GM12875 (cell line): ENCODE measurements around the gene TTC23.

ENCODE experiments used
- H3K4me3 ChIP-seq: one replicate; pipeline ENCODE4 v1.5.1; 2011; ENCODE audit warnings: low read depth, low read length, control low read depth
- TF ChIP-seq, protein P1 (sequence below): IDR thresholded peaks from 2 replicates; pipeline ENCODE4 v1.5.1; 2011; ENCODE audit warnings: low read depth, mild to moderate bottlenecking, control low read depth, inconsistent platforms, low read length, moderate library complexity, borderline replicate concordance; ENCODE audit not compliant: insufficient read depth

The TTC23 gene

DNA sequence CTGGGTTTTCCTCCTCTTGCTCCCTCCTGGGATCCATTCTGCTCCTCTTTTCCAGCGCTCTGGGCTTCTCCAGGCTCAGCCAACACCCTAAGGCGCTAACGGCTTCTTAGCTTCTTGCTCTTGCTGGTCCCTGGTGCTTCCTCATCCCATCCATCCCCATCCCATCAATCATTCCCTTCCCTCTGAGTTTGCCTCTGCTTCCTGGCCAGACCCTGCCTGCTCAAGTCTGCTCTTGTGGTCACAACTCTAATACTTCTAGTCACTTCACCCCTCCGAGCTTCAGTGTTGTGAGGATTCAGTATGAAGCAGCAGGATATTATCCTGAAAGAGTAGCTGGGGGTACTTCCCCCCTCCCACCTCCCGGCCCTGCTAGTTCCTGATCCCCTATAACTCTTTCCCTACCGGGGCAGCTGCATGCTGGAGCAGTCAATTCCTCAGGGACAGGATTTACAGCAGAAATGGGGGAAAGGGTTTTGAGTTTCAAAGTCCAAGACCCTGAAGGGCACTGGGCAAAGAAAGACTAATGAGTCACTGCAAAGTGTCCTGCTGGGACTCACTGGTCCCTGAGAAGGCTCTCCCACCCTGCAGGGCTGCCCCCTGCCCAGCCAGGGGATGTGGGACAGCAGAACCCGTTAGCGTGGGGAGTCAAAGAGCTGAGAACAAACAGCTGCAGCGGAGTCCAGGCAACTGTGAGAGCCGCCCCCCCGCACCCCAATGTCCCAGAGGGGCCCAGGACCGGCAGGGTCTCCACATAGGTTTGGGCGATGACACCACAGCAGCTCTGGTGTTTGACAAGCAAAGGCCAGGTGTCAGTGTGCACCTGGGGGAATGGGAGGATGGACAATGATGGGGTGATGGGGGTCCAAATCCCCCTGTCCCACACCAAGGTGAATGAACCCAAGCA, 146.8 kb downstream of the TTC23 start:
- H3K4me3 ChIP-seq: no peak overlapping the region
- TF ChIP-seq, protein P1, sequence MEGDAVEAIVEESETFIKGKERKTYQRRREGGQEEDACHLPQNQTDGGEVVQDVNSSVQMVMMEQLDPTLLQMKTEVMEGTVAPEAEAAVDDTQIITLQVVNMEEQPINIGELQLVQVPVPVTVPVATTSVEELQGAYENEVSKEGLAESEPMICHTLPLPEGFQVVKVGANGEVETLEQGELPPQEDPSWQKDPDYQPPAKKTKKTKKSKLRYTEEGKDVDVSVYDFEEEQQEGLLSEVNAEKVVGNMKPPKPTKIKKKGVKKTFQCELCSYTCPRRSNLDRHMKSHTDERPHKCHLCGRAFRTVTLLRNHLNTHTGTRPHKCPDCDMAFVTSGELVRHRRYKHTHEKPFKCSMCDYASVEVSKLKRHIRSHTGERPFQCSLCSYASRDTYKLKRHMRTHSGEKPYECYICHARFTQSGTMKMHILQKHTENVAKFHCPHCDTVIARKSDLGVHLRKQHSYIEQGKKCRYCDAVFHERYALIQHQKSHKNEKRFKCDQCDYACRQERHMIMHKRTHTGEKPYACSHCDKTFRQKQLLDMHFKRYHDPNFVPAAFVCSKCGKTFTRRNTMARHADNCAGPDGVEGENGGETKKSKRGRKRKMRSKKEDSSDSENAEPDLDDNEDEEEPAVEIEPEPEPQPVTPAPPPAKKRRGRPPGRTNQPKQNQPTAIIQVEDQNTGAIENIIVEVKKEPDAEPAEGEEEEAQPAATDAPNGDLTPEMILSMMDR: no peak

DNA sequence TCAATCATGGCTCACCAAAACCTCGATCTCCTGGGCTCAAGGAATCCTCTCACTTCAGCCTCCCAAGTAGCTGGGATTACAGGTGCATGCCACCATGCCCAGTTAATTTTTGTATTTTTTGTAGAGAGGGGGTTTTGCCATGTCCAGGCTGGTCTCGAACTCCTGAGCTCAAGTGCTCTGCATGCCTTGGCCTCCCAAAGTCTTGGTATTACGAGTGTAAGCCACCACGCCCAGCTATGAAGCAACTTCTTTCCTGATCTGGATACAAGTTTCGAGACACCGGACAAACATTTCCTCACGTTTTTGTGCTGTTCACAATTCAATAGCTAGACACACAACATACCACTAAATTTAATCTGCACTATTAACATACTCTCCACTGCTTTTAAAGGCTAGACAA, 147.9 kb downstream of the TTC23 start:
- TF ChIP-seq, protein P1: no peak
- H3K4me3 ChIP-seq: no peak overlapping the region

DNA sequence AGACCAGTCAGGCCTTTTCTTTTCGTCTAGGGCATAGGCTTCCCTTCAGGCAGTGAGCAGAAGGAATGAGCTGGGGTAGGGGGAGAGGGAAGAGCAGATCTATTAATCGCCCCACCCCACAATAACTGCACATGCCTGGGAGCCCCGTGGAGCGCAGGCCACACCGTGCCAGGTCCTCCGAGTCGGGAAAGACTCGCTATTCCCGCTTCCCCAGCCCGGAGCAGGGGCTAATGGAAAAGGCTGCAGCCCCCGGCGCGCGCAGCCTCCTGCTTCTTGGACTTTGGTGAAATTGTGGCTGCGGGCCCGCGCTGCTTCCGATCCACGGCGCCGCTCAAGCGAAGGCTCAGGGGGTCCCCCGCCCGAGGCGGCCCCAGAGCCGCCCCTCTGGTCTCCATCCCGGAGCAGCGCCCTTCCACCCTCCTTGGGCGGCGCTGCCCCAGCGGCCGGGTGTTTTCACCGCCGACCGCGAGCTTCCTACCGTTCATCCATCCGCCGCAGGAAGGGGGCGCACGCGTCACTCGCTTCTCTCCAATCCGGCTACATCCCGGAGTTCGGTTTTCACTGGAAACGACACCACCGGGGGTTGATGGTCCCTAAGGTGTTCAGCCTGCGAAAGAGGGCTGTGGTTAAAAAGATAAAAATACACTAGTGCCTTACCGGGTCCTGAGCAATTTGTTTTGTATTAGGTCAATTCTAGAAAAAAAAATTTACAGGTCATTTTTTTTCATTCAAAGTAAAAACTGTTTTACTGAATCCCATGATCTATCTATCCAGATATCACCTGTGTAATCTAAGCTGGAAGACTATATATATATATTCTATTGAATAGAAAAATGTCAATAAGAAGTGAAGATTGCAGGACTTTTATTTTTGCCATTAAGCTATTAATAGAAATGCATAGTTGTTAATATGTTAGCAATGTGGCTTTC, 148.9 kb downstream of the TTC23 start:
- TF ChIP-seq, protein P1: peak; percentile 69
- no peak overlapping the region for H3K4me3 ChIP-seq

DNA sequence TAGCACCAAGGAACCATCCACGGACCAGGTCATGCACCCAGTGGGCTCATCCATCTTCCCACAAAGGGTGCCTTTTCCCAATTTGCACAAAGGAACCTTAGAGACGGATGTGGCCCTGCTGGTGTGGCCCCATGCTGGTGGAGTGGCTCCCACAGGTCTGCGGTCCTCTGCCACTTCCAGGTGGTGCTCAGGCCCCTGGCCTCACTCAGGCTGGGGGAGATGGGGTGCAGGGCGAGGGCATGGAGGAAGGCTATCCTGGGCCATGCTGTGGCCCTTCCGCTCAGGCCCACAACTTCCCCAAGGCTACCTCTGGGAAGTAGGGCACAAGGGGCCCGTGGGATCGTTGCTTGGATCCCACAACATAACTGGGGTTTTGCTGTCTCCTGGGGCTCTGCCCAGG, 149.7 kb downstream of the TTC23 start:
- H3K4me3 ChIP-seq: no peak overlapping the region
- TF ChIP-seq, protein P1: no peak

DNA sequence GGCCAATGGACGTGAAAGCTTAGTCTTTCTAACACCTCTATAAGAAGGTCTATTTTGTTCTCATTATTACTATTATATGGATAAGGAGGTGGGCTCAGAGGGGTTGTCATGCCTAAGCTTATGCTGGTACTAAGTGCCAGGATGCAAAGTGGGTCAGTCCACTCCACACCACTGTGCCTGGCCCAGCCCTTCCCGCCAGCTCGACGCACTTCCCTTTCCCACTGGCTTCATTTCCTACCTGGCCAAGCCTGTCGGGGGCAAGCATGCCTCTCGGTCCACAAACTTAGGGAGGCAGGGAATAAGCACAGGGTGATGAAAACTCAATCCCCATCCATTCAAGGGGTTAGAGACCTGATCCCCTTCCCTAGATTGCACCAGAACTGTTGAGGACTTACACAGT, 150.4 kb downstream of the TTC23 start:
- H3K4me3 ChIP-seq: no peak overlapping the region
- TF ChIP-seq, protein P1: no peak

DNA sequence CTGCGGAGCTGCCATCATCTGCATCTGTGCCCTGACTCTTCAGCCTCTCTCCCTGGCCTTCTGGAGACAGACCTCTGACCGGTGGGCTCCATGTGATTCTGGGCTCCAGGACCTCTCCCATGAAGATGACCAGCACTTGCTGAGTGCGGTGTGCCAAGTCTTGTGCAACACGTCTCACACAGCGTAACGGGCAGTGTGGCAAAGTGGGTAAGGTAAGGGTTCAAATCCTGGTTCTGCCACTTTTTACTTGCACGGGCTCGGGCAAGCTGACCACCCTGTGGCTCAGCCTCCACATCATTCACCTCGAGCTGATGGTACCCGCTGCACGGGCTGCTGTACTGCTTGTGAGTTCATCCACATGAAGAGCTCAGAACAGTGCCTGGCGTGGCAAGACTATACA, 151.0 kb downstream of the TTC23 start:
- TF ChIP-seq, protein P1: no peak

More for the DNA sequence above, 151.0 kb downstream of the TTC23 start:
- H3K4me3 ChIP-seq: no peak overlapping the region
